Tibial nerve (tissue), 4 donors: ENCODE results near the gene ARF1. TPM values are rescaled to one million over a fixed set of nuclear protein-coding genes. Genes with fewer than 3 reads are reported as not detected.
"Not testable (repeated sequence)": the region's sequence is repeated elsewhere in the genome, so short reads cannot be mapped to it uniquely, and the experiment has no call there.

Experiments
- DNase-seq, 2 donors: peaks; one replicate each; pipeline ENCODE4 v3.0.0-alpha.2; 2019; ENCODE audit warnings: low spot score in 2 of 2
- H3K27ac ChIP-seq, 4 donors: fragments of 200-600 bp; sonication (generic) in 3 of 4; one replicate each; pipeline ENCODE4 v1.5.1; 2017 to 2019; ENCODE audit warnings: mild to moderate bottlenecking in 1 of 4
- H3K27me3 ChIP-seq, 2 donors: fragments of 200-600 bp; sonication (generic) in 1 of 2; one replicate each; pipeline versions ENCODE4 v1.5.1 to v1.6.0; 2017 to 2019
- H3K36me3 ChIP-seq, 3 donors: fragments of 200-600 bp; sonication (generic); one replicate each; pipeline ENCODE4 v1.5.1; 2018 to 2019
- H3K4me1 ChIP-seq, 4 donors: fragments of 200-600 bp; sonication (generic) in 3 of 4; one replicate each; pipeline ENCODE4 v1.5.1; 2017 to 2019
- H3K4me3 ChIP-seq, 4 donors: fragments of 200-600 bp; sonication (generic) in 3 of 4; one replicate each; pipeline ENCODE4 v1.5.1; 2017 to 2019; ENCODE audit warnings: mild to moderate bottlenecking in 1 of 4, moderate library complexity in 1 of 4
- H3K9me3 ChIP-seq, 4 donors: fragments of 200-600 bp; sonication (generic) in 3 of 4; one replicate each; pipeline ENCODE4 v1.5.1; 2017 to 2019
- EP300 ChIP-seq, 2 donors: sonication (generic); formaldehyde crosslinking; IDR thresholded peaks; one replicate each; pipeline ENCODE4 v1.6.1; 2017; ENCODE audit warnings: antibody characterized with exemption in 2 of 2, mild to moderate bottlenecking in 1 of 2
- POLR2A ChIP-seq, 2 donors: fragments of 450-650 bp; IDR thresholded peaks; one replicate each; pipeline ENCODE4 v1.6.1; 2017; ENCODE audit warnings: antibody characterized with exemption in 2 of 2, mild to moderate bottlenecking in 2 of 2, moderate library complexity in 2 of 2
- WGBS, 2 donors: methylation state at CpG; one replicate each; pipeline ENCODE4 v1.1.5; 2018; 5-methylcytosine and 5-hydroxymethylcytosine counted together
- total RNA-seq, 4 donors: library from RNA; depleted of rRNA; stranded (reverse); fragments of >200 nt; gene quantifications; one replicate each; pipeline ENCODE4 v1.1.0, GENCODE V29; 2016
- TF ChIP-seq, protein P1 (sequence below), 5 experiments: fragments of 200-600 bp in 3 of 5; fragments of 450-650 bp in 2 of 5; sonication (generic) in 3 of 5; IDR thresholded peaks; one replicate each; pipeline ENCODE4 v1.5.1; 2016 to 2019; ENCODE audit warnings: antibody characterized with exemption in 5 of 5, mild to moderate bottlenecking in 3 of 5, moderate library complexity in 2 of 5

ARF1 gene
- total RNA-seq, 4 donors from 2014 or later, result 251 to 311 (median 258) TPM

DNA sequence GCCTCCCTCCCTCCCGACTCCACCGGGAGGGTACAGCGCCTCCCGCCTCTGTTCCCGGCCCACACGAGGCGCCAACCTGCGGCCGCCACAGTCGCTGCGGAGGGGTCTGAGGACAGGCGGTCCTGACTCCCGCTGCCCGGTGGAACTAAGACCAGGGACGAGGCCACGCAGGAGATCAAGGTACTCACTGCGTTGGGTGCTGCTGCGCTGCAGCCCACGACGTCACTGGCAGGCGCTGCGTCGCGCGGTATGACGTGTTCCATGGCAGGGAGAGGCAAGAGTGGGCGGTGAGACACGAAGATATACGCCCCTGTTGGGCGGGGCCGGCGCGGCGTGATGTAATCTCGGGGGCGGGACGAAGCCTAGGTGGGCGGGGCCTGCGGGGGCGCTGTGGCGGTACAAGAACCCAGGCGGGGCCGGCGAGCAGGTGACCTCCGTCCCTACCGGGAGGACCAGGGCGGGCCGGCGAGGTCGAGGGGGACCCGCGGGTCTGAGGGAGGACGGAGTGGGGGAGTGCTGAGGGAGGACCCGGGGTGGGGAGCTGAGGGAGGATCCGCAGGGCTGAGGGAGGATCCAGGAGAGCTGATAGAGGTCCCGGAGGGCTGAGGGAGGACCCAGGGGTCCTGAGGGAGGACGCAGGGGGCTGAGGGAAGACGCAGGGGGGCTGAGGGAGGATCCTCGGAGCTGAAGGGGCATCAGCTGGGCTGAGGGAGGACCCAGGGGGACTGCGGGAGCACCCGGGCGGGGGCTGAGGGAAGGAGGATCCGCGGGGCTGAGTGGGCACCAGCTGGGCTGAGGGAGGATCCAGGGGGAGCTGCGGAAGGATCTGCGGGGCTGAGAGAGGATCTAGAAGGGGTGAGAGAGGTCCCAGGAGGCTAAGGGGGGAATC is 26.8 kb downstream of the ARF1 start, which contains the start of gene MRPL55:
Gene MRPL55 (minus strand): TSS at position 227 of the 889 bp plus-strand sequence. CDS start 1,039 bp downstream, outside the sequence.
- no peaks in the 10 kb centered on the region for H3K27me3 ChIP-seq
- peak within 1 kb of the TSS; percentile 74 to 99 (median 92) for H3K4me3 ChIP-seq
- 2% methylated on average over 14 to 20 of the region's 66 CpGs for WGBS, 2 donors
- peaks cover 0 to 32% (median 0%) of the 10 kb centered on the region in 3 donors for H3K36me3 ChIP-seq
- H3K9me3 ChIP-seq, result no peaks in the 10 kb centered on the region
- DNase-seq, result peak; percentile 98 to 99
- TF ChIP-seq EP300 (IDR thresholded peaks at IDR 0.05) (peak; percentile 99 to 100), POLR2A (IDR thresholded peaks at IDR 0.05) (peak; percentile 79 to 98)
- TF ChIP-seq, protein P1, sequence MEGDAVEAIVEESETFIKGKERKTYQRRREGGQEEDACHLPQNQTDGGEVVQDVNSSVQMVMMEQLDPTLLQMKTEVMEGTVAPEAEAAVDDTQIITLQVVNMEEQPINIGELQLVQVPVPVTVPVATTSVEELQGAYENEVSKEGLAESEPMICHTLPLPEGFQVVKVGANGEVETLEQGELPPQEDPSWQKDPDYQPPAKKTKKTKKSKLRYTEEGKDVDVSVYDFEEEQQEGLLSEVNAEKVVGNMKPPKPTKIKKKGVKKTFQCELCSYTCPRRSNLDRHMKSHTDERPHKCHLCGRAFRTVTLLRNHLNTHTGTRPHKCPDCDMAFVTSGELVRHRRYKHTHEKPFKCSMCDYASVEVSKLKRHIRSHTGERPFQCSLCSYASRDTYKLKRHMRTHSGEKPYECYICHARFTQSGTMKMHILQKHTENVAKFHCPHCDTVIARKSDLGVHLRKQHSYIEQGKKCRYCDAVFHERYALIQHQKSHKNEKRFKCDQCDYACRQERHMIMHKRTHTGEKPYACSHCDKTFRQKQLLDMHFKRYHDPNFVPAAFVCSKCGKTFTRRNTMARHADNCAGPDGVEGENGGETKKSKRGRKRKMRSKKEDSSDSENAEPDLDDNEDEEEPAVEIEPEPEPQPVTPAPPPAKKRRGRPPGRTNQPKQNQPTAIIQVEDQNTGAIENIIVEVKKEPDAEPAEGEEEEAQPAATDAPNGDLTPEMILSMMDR (IDR thresholded peaks at IDR 0.05), result peak in 3 of 5 experiments; percentile 7 to 44 (median 27)
- H3K4me1 ChIP-seq, result peaks cover 0 to 24% (median 13%) of the 10 kb centered on the region in 4 donors
- peak within 1 kb of the TSS; percentile 93 to 99 (median 98) for H3K27ac ChIP-seq

DNA sequence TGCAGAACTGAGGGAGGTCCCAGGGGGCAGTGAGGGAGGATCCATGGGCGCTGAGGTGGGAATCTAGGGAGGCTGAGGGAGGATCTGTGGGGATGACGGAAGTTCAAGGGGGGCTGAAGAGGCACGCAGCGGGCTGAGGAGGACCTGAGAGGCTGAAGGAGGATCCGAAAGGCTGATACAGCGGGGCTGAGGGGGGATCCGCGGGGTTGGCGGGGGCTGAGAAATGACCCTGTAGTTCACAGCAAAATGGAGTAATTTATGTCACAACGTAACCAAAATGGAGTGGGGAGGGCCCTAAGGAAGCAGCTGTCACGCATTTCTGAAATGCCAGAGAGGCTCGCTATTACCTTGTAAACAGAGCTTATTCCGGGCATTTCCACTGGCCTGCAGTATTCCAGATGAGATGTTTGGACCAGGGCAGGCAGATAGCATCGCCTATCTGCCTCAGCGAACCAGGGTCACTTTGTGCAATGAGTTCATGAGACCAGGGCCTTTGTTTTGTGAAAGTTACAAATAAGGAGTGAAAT is 27.5 kb downstream of the ARF1 start:
- H3K36me3 ChIP-seq, result peaks cover 0 to 30% (median 0%) of the 10 kb centered on the region in 3 donors
- H3K27me3 ChIP-seq, result no peaks in the 10 kb centered on the region
- peak overlapping the region; percentile 93 to 99 (median 98) for H3K27ac ChIP-seq
- 32 to 37% methylated on average over 15 of the region's 15 CpGs for WGBS, 2 donors
- H3K9me3 ChIP-seq, result no peaks in the 10 kb centered on the region
- H3K4me3 ChIP-seq, result peak overlapping the region; percentile 74 to 99 (median 92)
- TF ChIP-seq EP300 (IDR thresholded peaks at IDR 0.05), result no peak
- no peak for TF ChIP-seq POLR2A (IDR thresholded peaks at IDR 0.05)
- TF ChIP-seq, protein P1 (IDR thresholded peaks at IDR 0.05), result no peak
- DNase-seq, result no peak
- H3K4me1 ChIP-seq, result peaks cover 0 to 23% (median 13%) of the 10 kb centered on the region in 4 donors

DNA sequence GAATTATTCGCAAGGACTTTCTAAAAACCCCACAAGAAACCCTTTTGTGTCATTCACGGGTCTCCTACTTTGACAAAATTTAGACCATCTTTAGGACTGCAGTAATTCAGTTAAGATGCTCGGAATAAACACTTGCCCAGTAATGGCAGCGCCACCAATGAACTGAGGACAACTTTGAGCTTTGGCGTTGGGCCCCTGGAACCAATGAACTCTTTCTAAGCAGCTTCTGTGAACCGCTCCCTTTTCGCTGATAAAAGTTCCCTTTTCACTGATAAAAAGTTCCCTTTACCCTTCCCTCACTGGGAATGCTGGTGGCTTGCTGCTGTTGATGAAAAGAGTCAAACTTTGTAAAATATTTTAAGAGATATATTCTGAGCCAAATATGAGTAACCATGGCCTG is 28.0 kb downstream of the ARF1 start:
- peak overlapping the region; percentile 93 to 99 (median 98) for H3K27ac ChIP-seq
- H3K36me3 ChIP-seq, result peaks cover 0 to 25% (median 0%) of the 10 kb centered on the region in 3 donors
- TF ChIP-seq, protein P1 (IDR thresholded peaks at IDR 0.05), result no peak
- TF ChIP-seq POLR2A (IDR thresholded peaks at IDR 0.05), result no peak
- TF ChIP-seq EP300 (IDR thresholded peaks at IDR 0.05), result no peak
- no peaks in the 10 kb centered on the region for H3K9me3 ChIP-seq
- H3K27me3 ChIP-seq, result no peaks in the 10 kb centered on the region
- peaks cover 0 to 23% (median 13%) of the 10 kb centered on the region in 4 donors for H3K4me1 ChIP-seq
- no peak for DNase-seq
- WGBS, 2 donors, result 82 to 93% methylated on average over 7 of the region's 7 CpGs
- H3K4me3 ChIP-seq, result no peak overlapping the region

DNA sequence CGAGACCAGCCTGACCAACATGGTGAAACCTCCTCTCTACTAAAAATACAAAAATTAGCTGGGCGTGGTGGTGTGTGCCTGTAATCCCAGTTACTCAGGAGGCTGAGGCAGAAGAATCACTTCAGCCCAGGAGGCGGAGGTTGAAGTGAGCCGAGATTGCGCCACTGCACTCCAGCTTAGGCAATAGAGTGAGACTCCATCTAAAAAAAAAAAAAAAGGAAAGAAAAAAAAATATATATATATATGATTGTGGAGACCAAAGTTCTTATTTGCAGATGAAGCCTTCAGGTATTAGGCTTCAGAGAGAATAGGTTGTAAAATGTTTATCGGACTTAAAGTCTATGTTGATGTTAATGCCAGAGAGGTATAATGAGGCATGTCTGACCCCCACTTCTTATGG is 28.8 kb downstream of the ARF1 start:
- not testable (repeated sequence) for H3K27me3 ChIP-seq, DNase-seq, H3K27ac ChIP-seq, H3K4me3 ChIP-seq, H3K9me3 ChIP-seq
- peaks cover 0 to 17% (median 0%) of the 10 kb centered on the region in 3 donors for H3K36me3 ChIP-seq
- 93 to 95% methylated on average over 6 of the region's 6 CpGs for WGBS, 2 donors
- H3K4me1 ChIP-seq, result peaks cover 0 to 23% (median 13%) of the 10 kb centered on the region in 4 donors

DNA sequence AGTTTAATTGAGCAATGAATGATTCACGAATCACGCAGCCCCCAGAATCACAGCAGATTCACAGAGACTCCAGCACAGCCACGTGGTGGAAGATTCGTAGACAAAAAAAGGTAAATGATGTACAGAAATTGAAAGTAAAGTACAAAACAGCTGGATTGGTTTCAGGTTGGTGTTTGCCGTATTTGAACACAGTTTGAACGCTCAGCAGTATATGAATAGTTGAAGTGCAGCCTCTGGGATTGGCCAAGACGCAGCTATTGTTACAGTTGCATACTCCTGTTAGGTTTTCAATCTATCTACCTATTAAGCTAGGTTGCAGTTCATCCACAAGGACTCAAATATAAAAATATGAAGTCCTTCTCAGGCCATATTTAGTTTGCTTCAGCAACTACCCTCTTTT is 29.7 kb downstream of the ARF1 start:
- no peak overlapping the region for H3K27ac ChIP-seq
- TF ChIP-seq POLR2A (IDR thresholded peaks at IDR 0.05) (no peak), EP300 (IDR thresholded peaks at IDR 0.05) (no peak)
- TF ChIP-seq, protein P1 (IDR thresholded peaks at IDR 0.05), result no peak
- no peaks in the 10 kb centered on the region for H3K9me3 ChIP-seq
- DNase-seq, result no peak
- H3K27me3 ChIP-seq, result no peaks in the 10 kb centered on the region
- H3K4me3 ChIP-seq, result no peak overlapping the region
- WGBS, 2 donors, result 90 to 92% methylated on average over 7 of the region's 7 CpGs
- peaks cover 0 to 23% (median 13%) of the 10 kb centered on the region in 4 donors for H3K4me1 ChIP-seq
- H3K36me3 ChIP-seq, result peaks cover 0 to 9% (median 0%) of the 10 kb centered on the region in 3 donors
